ENCODE data around the gene DUSP8. TPM values are rescaled to one million over a fixed set of nuclear protein-coding genes. Genes with fewer than 3 reads are reported as not detected.
"Not testable (repeated sequence)": the region's sequence is repeated elsewhere in the genome, so short reads cannot be mapped to it uniquely, and the experiment has no call there.

Gene DUSP8
- total RNA-seq, 4 donors from 2014 or later = 1.9 to 4.8 (median 3.0) TPM

DNA sequence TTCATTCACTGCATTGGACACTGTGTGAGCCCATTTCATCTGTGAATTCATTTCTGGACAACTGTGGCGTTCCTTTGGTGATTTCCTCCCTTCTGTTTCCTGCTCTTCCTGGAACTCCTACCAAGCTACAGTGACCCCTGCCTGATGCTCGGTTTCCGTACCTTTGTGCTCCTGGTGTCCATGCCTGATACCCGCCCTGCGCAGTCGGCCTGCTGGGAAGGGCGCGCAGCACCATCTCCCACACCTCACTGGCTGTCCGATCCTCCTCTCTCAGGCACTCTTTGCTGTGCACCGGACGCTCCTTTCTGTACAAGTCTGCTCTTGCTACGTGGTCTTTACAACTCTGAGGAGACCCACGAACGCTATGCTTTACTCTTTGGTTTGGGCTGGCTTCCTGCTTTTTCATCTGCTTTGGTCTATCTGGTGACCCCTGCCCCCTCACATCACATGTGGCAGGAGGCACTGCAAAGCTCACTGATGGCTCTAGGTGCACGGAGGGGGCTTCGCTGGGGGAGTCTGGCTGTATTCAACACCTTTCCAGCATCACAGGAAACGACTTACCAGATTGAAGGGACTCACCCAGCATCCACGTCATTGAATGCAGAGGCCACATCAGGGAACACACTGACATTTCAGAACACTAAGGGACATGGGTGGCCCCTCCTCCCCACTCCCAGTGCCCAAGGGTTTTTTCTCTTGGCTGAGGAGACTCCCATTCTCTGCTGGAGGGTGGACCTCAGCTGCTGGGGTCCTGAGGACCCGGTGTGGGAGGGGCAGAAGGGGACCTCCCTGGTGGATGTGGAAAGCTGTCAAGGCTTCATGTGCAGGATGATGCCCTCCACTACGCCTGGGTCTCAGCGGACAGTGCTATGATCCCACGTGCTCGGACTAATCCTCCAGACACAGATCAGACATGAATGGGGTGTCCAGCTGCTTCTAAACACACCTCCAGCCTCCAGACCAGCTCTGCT, 58.5 kb downstream of the DUSP8 start:
- Histone ChIP-seq H3K4me1 (peaks cover 48% of the 10 kb centered on the region), H3K27ac (peak overlapping the region; percentile 38), H3K9me3 (no peaks in the 10 kb centered on the region), H3K27me3 (no peaks in the 10 kb centered on the region), H3K36me3 (no peaks in the 10 kb centered on the region), H3K4me3 (no peak overlapping the region)
- WGBS = 72% methylated on average over 21 of the region's 23 CpGs
- no peak for DNase-seq (ENCODE audit: low spot score in 2 of 2)
- no peak for TF ChIP-seq POLR2AphosphoS5 (IDR thresholded peaks at IDR 0.05)
- no peak for TF ChIP-seq EP300 (IDR thresholded peaks at IDR 0.05)
- TF ChIP-seq POLR2A (IDR thresholded peaks at IDR 0.05) = no peak
- TF ChIP-seq, protein P1, sequence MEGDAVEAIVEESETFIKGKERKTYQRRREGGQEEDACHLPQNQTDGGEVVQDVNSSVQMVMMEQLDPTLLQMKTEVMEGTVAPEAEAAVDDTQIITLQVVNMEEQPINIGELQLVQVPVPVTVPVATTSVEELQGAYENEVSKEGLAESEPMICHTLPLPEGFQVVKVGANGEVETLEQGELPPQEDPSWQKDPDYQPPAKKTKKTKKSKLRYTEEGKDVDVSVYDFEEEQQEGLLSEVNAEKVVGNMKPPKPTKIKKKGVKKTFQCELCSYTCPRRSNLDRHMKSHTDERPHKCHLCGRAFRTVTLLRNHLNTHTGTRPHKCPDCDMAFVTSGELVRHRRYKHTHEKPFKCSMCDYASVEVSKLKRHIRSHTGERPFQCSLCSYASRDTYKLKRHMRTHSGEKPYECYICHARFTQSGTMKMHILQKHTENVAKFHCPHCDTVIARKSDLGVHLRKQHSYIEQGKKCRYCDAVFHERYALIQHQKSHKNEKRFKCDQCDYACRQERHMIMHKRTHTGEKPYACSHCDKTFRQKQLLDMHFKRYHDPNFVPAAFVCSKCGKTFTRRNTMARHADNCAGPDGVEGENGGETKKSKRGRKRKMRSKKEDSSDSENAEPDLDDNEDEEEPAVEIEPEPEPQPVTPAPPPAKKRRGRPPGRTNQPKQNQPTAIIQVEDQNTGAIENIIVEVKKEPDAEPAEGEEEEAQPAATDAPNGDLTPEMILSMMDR (IDR thresholded peaks at IDR 0.05) = no peak

DNA sequence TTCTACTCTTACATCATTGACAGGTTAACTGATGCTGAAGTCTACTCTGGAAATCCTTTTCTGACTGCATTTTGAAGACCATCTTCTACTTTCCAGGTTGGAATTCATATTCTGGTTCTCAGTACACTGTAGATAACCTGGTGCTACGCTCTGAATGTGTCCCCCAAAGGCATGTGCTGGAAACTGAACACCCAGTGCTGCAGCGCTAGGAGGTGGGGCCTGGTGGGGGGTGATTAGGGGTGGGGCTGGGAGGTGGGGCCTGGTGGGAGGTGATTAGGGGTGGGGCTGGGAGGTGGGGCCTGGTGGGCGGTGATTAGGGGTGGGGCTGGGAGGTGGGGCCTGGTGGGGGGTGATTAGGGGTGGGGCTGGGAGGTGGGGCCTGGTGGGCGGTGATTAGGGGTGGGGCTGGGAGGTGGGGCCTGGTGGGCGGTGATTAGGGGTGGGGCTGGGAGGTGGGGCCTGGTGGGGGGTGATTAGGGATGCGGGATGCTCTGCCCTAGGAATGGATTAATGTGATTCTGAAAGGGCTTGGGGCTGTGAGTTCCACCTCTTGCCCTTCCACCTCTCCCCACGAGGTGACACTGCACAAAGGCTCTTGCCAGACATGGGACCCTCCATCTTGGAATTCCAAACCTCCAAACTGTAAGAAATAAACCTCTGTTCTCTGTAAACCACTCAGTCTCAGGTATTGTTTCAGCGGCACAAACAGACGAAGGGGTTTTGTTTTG, 59.4 kb downstream of the DUSP8 start:
- DNase-seq (ENCODE audit: low spot score in 2 of 2); H3K27me3 ChIP-seq; H3K9me3 ChIP-seq; H3K36me3 ChIP-seq; H3K4me3 ChIP-seq: not testable (repeated sequence)
- peak overlapping the region; percentile 38 for H3K27ac ChIP-seq
- 52% methylated on average over 8 of the region's 9 CpGs for WGBS
- H3K4me1 ChIP-seq = peaks cover 55% of the 10 kb centered on the region

DNA sequence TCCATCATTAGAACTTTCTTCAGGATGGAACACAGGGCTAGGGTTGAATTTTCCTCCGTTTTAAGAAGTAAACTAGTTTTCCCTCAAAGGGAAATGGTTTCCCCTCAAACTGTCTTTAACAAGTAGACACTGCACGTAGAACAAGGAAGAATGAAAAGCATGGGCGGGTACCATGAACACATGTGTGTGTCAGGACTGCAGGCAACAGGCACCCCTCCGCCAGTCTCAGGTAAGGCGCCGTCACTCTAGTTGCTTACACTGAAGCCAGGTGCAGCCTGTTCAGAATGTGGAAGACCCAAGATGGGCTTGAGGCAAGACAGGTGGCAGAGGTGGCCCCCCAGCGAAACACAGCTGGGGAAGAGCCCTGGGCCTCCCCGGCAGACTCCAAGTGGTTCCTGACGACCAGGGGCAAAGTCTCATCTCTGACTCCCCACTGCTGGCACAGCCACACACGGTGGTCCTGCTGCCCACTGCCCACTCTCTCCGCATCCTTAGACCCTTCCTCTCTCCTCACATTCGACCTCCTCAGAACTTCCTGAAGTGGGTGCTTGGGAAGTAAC, 60.1 kb downstream of the DUSP8 start:
- no peak overlapping the region for H3K27ac ChIP-seq
- 80% methylated on average over 12 of the region's 12 CpGs for WGBS
- no peak for TF ChIP-seq EP300 (IDR thresholded peaks at IDR 0.05)
- TF ChIP-seq POLR2A (IDR thresholded peaks at IDR 0.05) = no peak
- TF ChIP-seq, protein P1 (IDR thresholded peaks at IDR 0.05) = no peak
- no peak for TF ChIP-seq POLR2AphosphoS5 (IDR thresholded peaks at IDR 0.05)
- H3K27me3 ChIP-seq = no peaks in the 10 kb centered on the region
- no peak overlapping the region for H3K4me3 ChIP-seq
- DNase-seq (ENCODE audit: low spot score in 2 of 2) = no peak
- no peaks in the 10 kb centered on the region for H3K36me3 ChIP-seq
- no peaks in the 10 kb centered on the region for H3K9me3 ChIP-seq
- H3K4me1 ChIP-seq = peaks cover 57% of the 10 kb centered on the region

DNA sequence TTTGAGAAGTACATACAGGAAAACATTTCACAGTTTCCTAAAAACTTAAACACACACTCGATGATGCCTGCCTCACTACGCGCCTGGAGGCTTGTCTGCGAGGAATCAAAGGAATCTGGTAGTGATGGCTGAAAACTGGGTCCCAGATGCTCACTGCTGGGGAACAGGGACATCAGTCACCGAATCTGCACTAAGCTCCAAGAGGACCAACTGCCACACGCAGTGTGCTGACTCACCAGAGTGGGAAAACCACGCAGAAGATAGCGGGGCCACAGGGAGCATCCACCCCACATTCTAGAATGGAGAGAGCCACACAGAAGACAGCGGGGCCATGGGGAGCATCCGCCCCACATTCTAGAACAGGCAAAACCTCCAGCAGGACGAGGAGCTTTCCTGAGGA, 61.1 kb downstream of the DUSP8 start:
- TF ChIP-seq, protein P1 (IDR thresholded peaks at IDR 0.05) = no peak
- TF ChIP-seq EP300 (IDR thresholded peaks at IDR 0.05) = no peak
- no peak for TF ChIP-seq POLR2AphosphoS5 (IDR thresholded peaks at IDR 0.05)
- no peak for TF ChIP-seq POLR2A (IDR thresholded peaks at IDR 0.05)
- no peak overlapping the region for H3K27ac ChIP-seq
- H3K27me3 ChIP-seq = no peaks in the 10 kb centered on the region
- DNase-seq (ENCODE audit: low spot score in 2 of 2) = no peak
- no peak overlapping the region for H3K4me3 ChIP-seq
- H3K4me1 ChIP-seq = peaks cover 54% of the 10 kb centered on the region
- 76% methylated on average over 11 of the region's 11 CpGs for WGBS
- H3K9me3 ChIP-seq = no peaks in the 10 kb centered on the region
- H3K36me3 ChIP-seq = no peaks in the 10 kb centered on the region

DNA sequence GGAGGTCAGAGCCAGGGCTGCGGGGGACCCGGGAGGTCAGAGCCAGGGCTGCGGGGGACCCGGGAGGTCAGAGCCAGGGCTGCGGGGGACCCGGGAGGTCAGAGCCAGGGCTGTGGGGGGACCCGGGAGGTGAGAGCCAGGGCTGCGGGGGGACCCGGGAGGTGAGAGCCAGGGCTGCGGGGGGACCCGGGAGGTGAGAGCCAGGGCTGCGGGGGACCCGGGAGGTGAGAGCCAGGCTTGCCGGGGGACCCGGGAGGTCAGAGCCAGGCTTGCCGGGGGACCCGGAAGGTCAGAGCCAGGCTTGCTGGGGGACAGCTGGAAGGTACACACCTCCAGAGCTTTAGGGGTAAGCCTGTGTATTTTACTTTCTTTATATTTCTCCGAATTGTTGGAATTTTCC, 61.7 kb downstream of the DUSP8 start:
- H3K4me1 ChIP-seq = peaks cover 48% of the 10 kb centered on the region
- not testable (repeated sequence) for H3K9me3 ChIP-seq; DNase-seq (ENCODE audit: low spot score in 2 of 2); H3K27me3 ChIP-seq; H3K36me3 ChIP-seq; H3K27ac ChIP-seq; H3K4me3 ChIP-seq
- WGBS = 77% methylated on average over 12 of the region's 18 CpGs

Measured in suprapubic skin (tissue), 4 donors.